HK-2 (cell line): ENCODE results near the gene TUBB4B.
"Not testable (repeated sequence)": the region's sequence is repeated elsewhere in the genome, so short reads cannot be mapped to it uniquely, and the experiment has no call there.

Experiments used
- DNase-seq: peaks from one replicate; pipeline ENCODE4 v3.0.0-alpha.2; 2018; ENCODE audit not compliant: unreplicated experiment

Gene TUBB4B

DNA sequence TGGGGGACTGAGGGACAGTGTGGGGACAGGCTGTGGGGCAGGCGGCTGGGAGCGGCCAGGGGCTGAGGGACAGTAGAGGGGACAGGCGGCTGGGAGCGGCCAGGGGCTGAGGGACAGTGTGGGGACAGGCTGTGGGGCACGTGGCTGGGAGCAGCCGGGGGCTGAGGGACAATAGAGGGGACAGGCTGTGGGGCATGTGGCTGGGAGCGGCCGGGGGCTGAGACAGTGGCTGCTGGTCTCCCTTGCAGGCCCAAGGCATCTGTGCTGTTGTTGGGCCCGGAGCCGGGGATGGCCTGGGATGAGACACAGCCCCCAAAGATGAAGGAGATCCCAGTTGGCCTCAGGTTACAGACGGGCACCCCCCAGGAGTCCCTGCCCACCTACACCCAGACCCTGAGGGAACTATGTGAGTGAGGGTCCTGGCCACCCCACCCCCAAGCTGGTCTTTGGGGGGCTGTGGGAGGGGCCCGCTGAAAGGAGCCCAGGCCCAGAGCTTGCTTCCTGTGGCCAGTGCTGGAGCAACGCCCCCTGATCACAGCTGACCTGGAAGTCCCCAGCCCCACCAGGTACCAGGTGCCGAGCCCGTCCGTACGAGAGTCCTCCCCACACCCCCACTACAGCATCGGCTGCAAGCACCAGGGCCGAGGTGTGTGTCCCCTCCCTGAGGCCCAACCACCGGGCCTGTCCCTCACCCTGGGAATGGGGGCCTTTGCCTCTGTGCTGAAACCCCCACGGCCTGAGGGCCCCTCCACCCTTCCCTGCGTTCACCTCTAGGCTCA, 10.6 kb downstream of the TUBB4B start:
- DNase-seq: no peak

DNA sequence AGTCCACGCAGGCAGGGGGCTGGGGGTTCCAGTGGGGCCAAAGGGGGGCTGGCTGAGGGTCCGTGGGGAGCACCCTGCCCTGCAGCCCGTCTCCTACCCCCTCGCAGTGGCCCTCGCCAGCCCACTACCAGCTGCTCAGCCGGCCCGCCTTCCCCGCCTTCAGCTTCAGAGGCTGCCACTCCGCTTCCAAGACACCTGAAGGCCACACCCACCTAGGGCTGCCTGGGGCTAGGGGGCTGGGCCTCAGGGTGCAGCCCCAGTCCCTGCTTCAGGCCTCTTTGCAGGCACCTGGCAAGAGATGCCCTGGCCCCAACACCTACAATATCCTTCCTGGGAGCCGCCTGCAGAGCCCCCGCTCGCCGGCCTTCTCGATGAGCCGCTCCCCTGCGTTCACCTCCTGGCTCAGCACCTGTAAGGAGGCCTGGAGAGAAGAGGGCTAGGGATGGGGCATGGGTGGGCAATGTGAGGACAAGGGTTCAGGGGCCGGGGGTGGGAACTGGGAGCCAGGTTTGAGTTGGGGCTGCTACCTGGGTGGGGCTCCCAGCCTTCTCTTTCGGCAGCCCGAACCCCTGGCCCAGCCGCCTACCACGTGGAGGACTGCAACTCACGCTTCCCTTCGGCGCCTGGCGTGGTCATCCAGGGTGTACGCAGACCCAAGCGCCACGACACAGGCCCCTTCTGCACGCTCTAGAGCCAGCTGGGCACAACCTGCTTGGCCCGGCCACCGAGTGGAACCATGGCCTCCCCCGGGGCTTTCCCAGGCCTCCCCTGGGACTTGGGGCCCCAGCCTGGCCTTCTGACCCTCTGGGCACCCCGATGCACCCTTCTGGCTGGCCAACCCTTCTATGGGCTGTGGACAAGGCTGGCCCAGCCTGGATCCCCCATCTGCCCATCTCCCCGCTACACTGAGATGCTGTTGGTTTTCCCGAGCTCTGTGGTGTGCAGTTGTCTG, 11.7 kb downstream of the TUBB4B start:
- DNase-seq: no peak

DNA sequence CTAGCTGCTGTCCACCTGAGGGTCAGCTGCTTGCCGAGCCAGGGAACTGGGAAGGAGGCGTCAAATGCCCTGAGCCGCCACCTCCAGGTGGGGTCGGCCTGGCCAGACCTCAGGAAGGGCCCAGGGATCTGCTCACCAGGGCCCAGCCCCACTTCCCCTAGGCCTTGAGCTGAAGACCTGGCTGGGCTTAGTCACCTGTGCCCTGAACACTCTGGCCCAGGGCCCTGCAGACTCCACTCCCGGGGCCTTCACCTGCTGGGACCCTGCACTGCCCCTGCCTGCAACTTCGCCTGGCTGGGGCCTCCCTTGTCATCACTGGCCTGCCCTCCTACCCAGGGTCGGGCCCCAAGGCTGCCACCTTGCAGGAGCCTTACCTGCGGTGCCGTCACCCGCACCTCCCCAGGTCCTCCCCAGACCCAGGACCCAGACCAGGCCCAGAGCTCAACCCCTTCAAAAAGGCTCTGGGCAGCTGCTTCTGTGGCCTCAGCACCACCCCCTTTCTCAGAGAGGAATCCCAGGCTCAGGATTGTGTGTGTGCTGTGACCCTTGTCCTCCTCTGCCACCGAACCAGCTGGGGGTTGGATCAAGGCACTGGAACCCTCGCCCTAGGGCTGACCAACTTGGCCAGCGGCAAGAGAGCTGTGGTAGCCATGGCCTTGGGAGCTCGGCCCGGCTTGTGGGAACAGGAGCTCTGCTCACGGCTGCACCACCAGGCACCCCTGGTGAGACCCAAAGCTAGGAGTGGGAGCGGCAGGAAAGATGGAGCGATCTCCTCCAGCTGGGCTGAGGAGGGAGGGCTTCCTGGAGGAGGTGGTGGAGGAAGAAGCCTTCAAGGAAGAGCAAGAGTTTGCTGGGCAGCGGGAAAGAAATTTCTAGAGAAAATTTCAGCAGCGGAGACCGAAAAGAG, 12.9 kb downstream of the TUBB4B start:
- DNase-seq: no peak

DNA sequence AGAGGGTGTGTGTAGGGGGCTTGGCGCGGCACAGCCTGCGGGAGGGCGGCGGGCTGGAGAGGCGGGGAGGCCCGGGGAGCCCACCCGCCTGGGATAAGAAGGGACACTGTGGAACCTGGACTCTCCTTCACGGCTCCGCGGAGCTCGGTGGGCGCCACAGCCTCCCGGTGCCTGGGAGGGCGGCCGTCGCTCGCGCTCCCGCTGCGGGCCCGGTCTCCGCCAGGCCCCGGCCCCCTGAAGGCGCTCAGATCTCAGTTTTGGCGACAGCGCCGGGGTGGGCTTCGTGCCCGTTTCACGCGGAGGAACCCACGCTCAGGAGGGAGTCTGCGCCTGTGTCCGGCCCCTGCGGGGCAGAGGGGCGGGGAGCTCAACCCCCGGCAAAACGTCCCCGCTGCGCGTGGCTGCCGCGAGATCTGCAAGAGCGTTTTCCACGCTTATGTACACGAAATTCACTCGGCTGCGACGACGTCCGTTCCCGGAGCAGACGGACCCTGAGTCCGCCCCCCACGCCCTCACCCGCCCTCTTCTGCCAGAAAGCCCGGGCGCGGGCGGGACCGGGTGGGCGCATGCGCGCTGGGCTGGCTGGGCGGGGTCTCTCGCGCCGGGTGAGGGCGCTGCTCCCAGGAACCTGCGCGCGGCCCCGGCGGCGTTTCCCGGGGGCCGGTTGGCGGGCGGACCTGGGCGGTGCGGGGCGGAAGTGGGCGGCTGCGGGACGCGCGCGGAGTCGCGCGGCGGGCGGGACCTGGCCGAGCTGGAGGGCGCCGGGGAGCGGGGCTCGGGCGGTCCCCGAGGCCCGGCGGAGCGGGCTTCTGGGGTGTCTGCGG, 13.7 kb downstream of the TUBB4B start, which contains the start of gene NELFB:
Gene NELFB, plus strand, starts transcription at position 704 of the 824 bp plus-strand sequence.
- DNase-seq: peak; percentile 96

DNA sequence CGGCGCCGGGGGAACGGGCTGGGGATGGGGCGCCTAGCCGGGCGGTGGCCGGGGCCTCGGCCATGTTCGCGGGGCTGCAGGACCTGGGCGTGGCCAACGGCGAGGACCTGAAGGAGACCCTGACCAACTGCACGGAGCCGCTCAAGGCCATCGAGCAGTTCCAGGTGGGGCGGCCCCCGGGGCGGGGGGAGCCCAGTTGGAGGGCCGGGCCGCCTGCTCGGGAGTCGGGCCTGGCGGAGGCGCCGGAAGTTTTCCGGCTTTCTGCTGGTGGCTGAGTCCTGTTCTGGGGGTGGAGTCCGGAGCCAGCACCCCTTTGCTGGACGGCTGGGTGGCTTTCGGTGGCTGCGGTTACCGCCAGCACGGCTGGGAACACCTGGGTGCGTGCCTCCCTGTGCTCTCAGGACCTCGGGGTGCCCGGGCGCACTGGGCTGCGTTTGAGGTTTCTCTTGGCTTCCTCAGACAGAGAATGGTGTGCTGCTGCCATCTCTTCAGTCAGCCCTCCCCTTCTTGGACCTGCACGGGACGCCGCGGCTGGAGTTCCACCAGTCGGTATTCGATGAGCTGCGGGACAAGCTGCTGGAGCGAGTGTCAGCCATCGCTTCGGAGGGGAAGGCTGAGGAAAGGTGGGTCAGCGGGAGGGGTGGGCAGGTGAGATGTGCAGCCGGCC, 14.5 kb downstream of the TUBB4B start:
- peak; percentile 71 for DNase-seq

DNA sequence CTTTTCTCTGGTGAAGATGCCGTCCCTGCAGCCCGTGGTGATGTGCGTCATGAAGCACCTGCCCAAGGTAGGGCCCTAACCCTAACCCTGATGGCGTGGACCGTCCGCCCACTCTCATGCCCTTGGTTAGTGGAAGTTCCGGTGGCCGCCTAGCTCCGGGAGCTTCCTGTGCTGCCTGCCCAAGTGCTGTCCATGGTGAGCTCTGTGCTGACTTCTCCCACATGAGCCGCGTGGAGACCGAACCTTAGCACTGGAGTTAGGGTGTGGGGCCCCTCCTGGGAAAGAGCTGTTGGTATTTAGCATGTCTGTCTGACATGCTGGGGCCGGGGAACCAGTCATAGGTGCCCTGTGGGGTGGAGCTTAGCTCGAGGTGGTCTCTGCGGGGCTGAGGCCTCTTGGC, 15.3 kb downstream of the TUBB4B start:
- no peak for DNase-seq

DNA sequence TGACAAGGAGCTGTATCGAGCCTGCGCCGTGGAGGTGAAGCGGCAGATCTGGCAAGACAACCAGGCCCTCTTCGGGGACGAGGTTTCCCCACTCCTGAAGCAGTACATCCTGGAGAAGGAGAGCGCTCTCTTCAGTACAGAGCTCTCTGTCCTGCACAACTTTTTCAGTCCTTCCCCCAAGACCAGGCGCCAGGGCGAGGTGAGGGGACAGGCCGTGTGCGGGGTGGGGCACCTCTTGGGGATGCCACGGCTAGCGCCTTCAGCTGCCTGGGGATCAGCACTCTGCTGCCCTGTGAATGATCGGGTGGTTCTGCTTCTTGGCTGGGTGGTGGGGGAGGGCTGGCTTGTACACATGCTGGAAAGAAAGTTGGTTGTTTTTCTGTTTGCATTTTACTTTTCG, 15.8 kb downstream of the TUBB4B start:
- no peak for DNase-seq

DNA sequence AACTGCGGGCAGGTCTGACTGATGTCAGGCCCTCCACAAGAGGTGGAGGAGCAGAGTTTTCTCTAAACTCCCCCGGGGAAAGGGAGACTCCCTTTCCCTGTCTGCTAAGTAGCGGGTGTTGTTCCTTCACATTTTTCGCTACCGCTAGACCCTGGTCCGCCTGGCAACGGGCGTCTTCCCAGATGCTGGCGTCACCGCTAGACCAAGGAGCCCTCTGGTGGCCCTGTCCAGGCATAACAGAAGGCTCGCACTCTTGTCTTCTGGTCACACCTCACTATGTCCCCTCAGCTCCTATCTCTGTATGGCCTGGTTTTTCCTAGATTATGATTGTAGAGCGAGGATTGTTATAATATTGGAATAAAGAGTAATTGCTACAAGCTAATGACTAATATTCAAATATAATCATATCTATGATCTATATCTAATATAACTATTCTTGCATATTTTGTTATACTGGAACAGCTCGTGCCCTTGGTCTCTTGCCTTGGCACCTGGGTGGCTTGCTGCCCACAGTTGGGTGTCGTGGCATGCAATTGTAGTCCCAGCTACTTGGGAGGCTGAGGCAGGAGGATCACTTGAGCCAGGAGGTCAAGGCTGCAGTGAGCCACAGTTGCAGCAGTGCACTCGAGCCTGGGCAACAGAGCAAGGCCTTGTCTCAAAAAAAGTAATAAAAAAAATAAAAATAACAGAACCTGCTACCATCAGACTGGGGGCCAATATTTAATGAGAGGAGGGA, 21.3 kb downstream of the TUBB4B start:
- DNase-seq: not testable (repeated sequence)

DNA sequence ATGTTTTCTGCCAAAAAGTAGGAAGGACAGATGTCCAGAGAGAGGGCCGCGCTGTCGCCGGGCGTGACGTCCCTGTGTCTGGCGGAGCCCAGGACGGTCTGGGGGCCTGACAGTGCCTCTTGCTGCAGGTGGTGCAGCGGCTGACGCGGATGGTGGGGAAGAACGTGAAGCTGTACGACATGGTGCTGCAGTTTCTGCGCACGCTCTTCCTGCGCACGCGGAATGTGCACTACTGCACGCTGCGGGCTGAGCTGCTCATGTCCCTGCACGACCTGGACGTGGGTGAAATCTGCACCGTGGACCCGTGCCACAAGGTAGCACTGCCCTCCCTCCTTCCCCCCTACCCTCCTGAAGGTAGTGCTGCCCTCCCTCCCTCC, 21.8 kb downstream of the TUBB4B start:
- no peak for DNase-seq

DNA sequence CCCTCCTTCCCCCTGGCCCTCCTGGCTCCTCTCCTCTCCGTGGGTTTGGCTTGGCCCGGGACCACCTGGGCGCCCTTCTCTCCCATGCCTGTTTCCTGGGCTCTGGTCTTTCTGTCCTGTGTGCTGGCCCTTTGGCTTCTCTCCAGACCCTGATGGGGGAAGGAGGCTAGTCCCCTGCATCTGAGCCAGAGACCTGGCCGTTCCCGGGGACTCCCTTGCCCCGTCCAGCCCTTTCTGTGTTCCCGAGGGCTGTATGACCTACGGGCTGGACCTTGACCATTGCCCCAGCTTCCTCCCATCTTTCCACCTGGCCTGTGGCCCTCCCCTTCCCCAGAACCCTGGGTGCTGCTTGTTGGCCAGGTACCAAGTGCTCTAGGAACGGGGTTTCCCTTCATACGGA, 22.4 kb downstream of the TUBB4B start:
- DNase-seq: no peak

DNA sequence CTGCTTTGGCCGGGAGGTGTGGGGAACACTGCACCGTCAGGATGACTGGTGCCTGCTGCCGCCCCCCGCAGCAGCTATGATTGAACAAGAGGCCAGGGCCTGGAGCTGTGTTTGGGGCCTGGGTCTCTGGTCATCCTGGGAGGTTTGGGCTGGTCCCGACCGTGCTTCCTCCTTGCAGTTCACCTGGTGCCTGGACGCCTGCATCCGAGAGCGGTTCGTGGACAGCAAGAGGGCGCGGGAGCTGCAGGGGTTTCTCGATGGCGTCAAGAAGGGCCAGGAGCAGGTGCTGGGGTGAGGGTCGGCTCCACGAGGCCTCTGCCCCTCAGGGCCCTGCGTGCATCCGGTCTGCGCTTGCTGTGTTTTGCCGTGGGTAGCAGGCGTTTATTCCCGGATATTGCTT, 23.0 kb downstream of the TUBB4B start:
- no peak for DNase-seq

DNA sequence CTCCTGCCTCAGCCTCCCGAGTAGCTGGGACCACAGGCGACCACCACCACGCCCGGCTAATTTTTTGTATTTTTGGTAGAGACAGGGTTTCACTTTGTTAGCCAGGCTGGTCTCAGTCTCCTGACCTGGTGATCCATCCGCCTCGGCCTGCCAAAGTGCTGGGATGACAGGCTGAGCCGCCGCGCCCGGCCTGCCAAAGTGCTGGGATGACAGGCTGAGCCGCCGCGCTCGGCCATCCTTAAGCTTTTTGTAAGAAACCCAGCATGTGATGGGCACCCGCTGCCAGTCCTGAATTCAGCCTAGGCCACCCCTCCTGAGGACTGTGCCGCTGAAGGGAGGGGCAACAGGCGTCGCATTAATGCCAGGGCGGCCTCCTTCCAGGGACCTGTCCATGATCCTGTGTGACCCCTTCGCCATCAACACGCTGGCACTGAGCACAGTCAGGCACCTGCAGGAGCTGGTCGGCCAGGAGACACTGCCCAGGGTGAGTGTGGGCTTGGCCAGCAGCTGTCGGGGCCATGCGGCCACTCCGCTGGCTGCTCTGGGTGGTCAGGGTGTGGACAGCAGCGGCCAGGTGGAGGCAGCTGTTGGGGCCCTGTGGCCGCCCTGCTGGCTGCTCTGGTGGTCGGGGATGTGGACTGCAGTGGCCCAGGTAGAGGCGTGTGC, 24.5 kb downstream of the TUBB4B start:
- DNase-seq: no peak

DNA sequence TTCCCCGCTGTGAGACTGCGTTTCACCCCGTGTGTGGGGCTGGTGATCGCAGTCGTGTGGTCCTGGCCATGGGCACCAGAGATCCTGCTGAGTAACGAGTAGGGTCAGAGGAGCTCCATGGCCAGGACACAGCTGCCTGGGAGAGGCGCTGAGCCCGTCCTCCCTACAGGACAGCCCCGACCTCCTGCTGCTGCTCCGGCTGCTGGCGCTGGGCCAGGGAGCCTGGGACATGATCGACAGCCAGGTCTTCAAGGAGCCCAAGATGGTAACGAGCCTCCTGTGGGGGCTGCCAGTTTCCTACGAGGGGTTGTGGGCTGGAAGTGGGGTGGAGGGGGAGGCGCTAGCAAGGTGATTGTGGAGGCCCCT, 25.1 kb downstream of the TUBB4B start:
- no peak for DNase-seq

DNA sequence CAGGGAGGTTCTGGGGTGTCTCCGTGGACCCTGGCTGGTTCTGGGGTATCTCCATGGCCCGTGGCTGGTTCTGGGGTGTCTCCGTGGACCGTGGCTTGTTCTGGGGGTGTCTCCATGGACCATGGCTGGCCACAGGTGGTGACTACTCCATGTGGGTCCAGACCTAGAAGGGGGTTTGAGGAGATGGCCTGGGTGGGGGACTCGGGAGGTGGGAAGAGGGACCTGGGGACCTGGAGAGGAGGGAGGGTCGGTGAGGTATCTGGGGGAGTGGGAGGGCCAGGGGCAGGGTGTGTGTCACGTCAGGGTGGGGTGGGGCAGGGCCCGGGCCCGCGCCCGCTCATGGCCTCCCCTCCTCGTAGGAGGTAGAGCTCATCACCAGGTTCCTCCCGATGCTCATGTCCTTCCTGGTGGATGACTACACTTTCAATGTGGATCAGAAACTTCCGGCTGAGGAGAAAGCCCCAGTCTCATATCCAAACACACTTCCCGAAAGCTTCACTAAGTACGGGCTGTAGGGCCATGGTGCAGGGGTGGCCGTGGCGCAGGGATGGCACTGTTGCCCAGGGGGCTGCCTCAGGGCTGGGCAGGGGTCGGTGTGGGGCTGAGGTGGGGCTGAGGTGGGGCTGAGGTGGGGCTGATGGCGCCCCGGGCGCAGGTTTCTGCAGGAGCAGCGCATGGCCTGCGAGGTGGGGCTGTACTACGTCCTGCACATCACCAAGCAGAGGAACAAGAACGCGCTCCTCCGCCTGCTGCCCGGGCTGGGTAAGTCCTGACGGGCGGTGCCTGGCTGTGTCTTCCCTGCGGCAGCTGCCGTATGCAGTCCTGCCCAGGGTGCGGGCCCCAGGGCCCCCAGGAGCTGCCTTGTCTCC, 25.7 kb downstream of the TUBB4B start:
- DNase-seq: no peak

DNA sequence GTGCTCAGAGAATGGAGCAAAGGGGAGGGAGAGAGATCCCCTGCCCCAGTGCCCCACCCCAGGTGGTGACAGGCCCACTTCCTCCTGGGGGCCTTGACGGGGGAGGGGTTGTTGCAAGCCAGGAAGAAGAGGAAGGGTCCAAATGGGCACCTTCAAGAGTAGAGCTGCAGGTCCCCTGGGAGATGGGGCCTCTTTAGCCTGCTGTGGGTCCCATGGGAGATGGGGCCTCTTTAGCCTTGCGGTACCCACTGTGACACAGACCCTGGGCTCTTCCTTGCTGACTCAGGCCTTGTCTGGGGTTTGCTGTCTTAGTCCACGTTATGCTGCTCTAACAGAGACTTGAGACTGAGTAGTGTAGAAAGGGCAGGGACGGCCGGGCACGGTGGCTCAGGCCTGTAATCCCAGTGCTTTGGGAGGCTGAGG, 26.9 kb downstream of the TUBB4B start:
- no peak for DNase-seq

DNA sequence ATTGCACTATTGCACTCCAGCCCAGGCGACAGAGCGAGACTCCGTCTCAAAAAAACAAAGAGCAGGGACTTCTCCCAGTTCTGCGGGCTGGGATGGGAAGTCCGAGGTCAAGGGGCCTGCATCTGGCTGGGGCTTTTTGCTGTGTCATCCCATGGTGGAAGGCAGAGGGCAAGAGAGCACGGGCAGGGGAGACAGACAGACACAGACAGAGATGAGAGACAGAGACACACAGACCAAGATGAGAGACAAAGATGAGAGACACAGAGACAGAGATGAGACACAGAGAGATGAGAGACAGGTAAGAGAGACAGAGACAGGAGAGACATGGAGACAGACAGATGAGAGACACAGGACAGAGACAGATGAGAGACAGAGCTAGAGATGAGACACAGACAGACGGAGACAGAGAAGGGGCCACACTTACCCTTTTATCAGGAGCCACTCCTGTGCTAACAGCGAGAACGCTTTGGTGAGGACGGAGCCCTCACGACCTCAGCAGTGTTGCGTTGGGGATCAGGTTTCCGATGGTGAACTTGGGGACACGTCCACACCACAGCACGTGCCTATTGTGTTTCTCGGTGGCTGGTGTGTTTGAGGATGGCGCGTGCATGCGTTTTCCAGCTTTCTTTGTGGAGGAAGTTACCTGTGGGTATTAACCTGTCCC, 27.6 kb downstream of the TUBB4B start:
- DNase-seq: no peak

DNA sequence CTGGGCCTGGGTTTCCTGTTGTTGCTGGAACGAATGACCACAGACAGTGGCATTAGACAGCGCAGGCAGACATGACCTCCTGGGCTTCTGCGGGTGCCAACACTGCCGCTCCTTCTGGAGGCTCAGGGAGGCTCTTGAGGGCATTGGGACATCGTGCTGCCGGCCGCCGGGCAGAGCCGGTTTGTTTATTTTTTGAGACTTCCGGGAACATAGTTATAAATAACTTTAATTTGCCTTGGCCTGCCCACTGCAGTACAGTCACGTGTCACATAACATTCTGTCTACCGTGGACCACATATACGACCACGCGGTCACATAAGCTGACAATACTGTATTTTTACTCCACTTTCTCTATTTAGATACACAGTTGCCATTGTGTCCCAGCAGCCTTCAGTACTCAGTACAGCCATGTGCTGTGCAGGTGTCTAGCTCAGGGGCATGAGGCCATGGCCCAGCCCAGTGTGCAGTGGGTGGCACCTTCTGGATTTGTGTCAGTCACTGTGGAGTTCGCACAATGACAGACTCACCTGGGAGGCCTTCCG, 28.2 kb downstream of the TUBB4B start:
- DNase-seq: no peak
